ENCODE data around the gene NOL8.

The NOL8 gene

DNA sequence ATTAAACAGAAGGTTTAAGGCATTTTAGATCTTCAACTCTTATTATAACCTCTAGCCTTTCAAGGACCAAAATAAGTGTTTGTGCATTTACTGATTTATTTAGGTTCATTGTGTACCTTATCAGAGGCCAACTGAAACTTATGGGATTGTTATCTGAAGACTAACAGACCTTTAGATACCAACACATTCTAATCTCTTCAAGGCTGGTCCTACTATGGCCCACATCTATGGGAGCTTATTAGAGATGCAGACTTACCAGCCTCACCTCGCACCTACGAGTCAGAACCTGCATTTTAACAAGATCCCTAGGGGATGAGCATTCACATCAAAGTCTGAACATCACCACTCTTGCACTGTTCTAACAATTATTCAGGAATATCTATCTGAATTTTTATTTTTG, 33.6 kb downstream of the NOL8 start:
- Histone ChIP-seq H3K27me3 (ENCODE audit: control insufficient read depth, insufficient read depth, low read length) (no peaks in the 10 kb centered on the region), H3K36me3 (ENCODE audit: control insufficient read depth, low read depth, low read length) (peaks cover 45% of the 10 kb centered on the region), H3K4me1 (ENCODE audit: control insufficient read depth, low read depth, low read length) (no peaks in the 10 kb centered on the region), H3K9me3 (ENCODE audit: control insufficient read depth, low read depth, low read length) (no peaks in the 10 kb centered on the region), H3K4me3 (ENCODE audit: low read length) (peak overlapping the region; percentile 96), H3K9ac (ENCODE audit: low read length) (no peak overlapping the region), H3K27ac (ENCODE audit: low read length) (no peak overlapping the region)

DNA sequence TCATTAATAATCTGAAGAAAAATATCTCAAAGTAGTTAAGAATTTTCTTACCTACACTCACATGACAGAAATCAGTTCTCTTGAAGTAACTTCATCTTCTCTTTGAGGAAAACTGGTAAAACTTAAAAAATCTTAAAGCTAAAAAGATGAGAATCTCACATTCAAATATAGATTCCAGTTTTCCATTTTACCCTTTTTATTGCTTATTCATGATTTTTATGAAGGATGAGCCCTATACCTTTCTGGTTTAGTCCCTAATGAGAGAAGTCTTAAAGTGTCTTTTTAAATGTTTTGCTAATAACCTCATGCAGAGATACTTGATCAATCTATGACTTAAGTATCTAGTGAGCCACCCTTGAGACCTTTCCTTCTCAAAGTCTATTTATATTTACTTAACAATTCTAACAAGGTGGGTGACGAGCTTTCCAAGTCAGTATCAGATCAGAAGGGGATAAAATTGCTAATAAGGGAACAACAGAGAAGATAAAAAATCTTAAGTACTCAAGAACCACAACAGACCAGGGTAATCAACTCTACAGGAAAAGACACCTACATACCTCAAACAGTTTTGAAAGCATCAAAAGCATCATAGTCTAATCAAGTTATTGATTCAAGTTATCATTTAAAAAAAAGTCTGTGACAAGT, 34.2 kb downstream of the NOL8 start:
- H3K36me3 ChIP-seq (ENCODE audit: control insufficient read depth, low read depth, low read length) = peaks cover 52% of the 10 kb centered on the region
- no peak overlapping the region for H3K27ac ChIP-seq (ENCODE audit: low read length)
- H3K9ac ChIP-seq (ENCODE audit: low read length) = no peak overlapping the region
- H3K4me1 ChIP-seq (ENCODE audit: control insufficient read depth, low read depth, low read length) = no peaks in the 10 kb centered on the region
- H3K9me3 ChIP-seq (ENCODE audit: control insufficient read depth, low read depth, low read length) = no peaks in the 10 kb centered on the region
- H3K4me3 ChIP-seq (ENCODE audit: low read length) = no peak overlapping the region
- H3K27me3 ChIP-seq (ENCODE audit: control insufficient read depth, insufficient read depth, low read length) = no peaks in the 10 kb centered on the region

DNA sequence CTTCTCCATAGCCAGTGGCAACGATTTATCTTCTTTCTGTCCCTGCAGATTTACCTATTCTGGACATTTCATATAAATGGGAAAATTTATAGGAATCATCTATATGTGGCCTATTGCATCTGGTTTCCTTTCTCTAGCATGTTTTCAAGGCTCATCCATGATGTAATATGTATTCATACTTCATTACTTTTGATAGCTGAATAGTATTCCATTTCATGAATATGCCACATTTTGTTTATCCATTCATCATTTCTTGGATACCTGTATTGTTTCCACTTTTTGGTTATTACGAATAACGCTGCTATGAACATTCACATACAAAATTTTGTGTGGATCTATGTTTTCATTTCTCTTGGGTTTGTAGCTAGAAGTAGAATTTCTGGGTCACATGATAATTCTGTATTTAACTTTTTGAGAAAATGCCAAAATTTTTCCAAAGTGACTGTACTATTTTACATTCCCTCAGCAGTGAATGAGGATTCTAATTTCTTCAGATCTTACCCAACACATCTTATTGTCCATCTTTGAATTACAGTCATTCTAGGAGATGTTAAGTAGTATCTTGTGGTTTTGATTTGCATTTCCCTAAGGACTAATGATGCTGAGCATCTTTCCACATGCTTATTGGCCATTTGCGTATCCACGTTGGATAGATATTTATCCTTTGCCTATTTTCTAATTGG, 35.3 kb downstream of the NOL8 start:
- Histone ChIP-seq H3K9me3 (ENCODE audit: control insufficient read depth, low read depth, low read length) (no peaks in the 10 kb centered on the region), H3K36me3 (ENCODE audit: control insufficient read depth, low read depth, low read length) (peaks cover 62% of the 10 kb centered on the region), H3K4me1 (ENCODE audit: control insufficient read depth, low read depth, low read length) (no peaks in the 10 kb centered on the region), H3K27me3 (ENCODE audit: control insufficient read depth, insufficient read depth, low read length) (no peaks in the 10 kb centered on the region), H3K9ac (ENCODE audit: low read length) (no peak overlapping the region), H3K4me3 (ENCODE audit: low read length) (no peak overlapping the region), H3K27ac (ENCODE audit: low read length) (no peak overlapping the region)

DNA sequence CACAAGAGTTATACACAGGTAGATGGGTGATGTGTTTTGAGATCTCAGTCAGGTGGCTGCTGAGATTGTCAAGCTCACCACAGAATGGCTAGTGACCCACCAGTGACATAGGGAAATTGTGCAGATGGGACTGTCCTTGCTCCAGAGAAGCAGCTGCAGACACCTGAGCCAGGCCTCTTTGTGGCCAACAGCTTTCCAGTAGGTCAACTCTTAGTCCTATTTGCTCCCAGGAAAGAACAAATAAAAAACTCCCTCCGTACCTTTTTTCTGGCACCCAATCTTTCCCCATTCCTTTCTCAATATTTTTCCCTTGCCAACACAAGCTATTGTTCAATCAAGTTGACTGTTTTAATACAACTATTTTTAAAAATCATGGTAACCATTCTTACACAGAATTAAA, 45.8 kb downstream of the NOL8 start:
- H3K4me1 ChIP-seq (ENCODE audit: control insufficient read depth, low read depth, low read length) = no peaks in the 10 kb centered on the region
- no peaks in the 10 kb centered on the region for H3K9me3 ChIP-seq (ENCODE audit: control insufficient read depth, low read depth, low read length)
- H3K27me3 ChIP-seq (ENCODE audit: control insufficient read depth, insufficient read depth, low read length) = no peaks in the 10 kb centered on the region
- H3K4me3 ChIP-seq (ENCODE audit: low read length) = no peak overlapping the region
- no peak overlapping the region for H3K27ac ChIP-seq (ENCODE audit: low read length)
- H3K9ac ChIP-seq (ENCODE audit: low read length) = no peak overlapping the region
- peaks cover 96% of the 10 kb centered on the region for H3K36me3 ChIP-seq (ENCODE audit: control insufficient read depth, low read depth, low read length)

DNA sequence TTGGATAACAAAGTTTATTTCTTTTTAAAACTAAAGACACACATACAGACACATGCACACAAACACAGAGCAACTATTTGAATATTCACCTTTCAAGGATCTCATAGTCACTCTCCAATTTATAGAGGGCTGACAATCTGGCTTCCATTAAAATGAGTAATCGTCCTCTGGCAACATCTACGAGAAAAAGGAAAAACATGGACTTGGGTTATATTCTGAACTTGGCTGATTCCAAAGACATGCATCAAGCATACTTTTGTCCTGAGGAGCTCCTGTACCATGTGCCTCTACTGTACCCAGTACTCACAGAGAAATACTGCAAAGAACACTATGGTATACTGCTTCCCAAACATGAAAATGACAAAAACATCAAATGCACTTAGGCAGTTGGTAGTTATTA, 47.0 kb downstream of the NOL8 start:
- H3K9me3 ChIP-seq (ENCODE audit: control insufficient read depth, low read depth, low read length) = no peaks in the 10 kb centered on the region
- H3K4me1 ChIP-seq (ENCODE audit: control insufficient read depth, low read depth, low read length) = no peaks in the 10 kb centered on the region
- H3K27ac ChIP-seq (ENCODE audit: low read length) = no peak overlapping the region
- H3K4me3 ChIP-seq (ENCODE audit: low read length) = no peak overlapping the region
- H3K9ac ChIP-seq (ENCODE audit: low read length) = no peak overlapping the region
- H3K36me3 ChIP-seq (ENCODE audit: control insufficient read depth, low read depth, low read length) = peaks cover 97% of the 10 kb centered on the region
- no peaks in the 10 kb centered on the region for H3K27me3 ChIP-seq (ENCODE audit: control insufficient read depth, insufficient read depth, low read length)

DNA sequence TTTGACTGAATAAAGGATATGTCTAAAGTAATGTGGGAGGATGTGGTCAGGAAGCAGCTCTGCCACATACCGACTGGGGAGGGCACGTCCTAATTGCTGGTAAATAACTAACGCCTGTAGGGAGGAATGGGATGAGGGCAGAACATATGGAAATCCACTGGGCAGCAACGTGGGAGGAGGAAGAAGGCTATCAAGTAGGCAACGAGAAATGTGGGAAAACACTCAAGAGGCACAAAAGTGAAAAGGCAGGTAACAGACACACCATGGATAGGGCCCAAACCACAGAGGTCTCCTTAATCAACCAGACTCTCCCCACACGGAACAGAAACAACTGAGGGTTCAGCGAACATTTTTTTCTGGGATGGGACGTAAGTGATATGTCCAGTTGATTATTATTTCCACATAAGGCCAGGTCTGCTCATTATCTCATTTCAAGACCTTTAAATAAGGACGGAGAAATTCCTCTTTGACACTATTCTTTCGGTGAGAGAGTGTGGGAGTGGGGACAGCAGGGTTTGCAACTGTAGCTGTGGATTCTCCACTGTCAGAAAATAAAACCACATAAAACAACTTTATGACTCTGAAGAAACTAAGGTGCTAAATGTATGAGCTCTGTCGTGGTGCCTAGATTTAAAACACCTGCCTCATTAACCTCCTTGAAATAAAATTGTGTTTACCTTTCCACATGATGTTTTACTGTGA, 48.7 kb downstream of the NOL8 start:
- Histone ChIP-seq H3K9me3 (ENCODE audit: control insufficient read depth, low read depth, low read length) (no peaks in the 10 kb centered on the region), H3K4me3 (ENCODE audit: low read length) (no peak overlapping the region), H3K4me1 (ENCODE audit: control insufficient read depth, low read depth, low read length) (no peaks in the 10 kb centered on the region), H3K9ac (ENCODE audit: low read length) (no peak overlapping the region), H3K36me3 (ENCODE audit: control insufficient read depth, low read depth, low read length) (peaks cover 95% of the 10 kb centered on the region), H3K27ac (ENCODE audit: low read length) (no peak overlapping the region), H3K27me3 (ENCODE audit: control insufficient read depth, insufficient read depth, low read length) (no peaks in the 10 kb centered on the region)

DNA sequence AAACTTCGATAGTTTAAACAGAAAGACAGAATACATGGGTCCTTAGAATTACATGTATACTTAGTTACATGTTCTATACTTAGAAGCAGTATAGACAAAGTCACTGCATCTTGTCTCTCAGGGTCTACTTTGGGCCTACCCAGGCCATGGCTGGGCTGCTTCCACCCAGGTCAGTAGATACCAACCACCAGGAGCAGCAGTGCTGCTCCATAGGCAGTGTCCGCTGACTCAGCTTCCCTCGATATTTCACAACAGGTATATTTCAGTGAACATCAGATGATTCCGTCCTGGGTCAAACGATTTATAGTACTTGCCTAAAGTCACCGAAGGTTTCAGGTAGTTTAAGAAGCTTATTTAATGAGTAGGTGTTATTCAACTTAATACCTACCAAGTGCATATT, 49.6 kb downstream of the NOL8 start:
- Histone ChIP-seq H3K9me3 (ENCODE audit: control insufficient read depth, low read depth, low read length) (no peaks in the 10 kb centered on the region), H3K27ac (ENCODE audit: low read length) (no peak overlapping the region), H3K36me3 (ENCODE audit: control insufficient read depth, low read depth, low read length) (peaks cover 95% of the 10 kb centered on the region), H3K4me1 (ENCODE audit: control insufficient read depth, low read depth, low read length) (no peaks in the 10 kb centered on the region), H3K27me3 (ENCODE audit: control insufficient read depth, insufficient read depth, low read length) (no peaks in the 10 kb centered on the region), H3K4me3 (ENCODE audit: low read length) (no peak overlapping the region), H3K9ac (ENCODE audit: low read length) (no peak overlapping the region)

DNA sequence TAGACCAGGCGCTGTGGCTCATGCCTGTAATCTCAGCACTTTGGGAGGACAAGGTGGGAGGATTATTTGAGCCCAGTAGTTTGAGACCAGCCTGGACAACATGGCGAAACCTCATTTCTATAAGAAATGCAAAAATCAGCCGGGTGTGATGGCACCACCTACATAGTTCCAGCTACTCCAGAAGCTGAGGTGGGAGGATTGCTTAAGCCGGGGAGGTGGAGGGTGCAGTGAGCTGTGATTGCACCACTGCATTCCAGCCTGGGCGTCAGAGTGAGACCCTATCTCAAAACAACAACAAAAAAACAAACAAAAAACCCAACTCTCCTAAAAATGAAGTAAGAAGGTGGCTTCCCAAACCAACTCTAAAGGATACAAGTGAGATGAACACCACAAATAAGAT, 54.6 kb downstream of the NOL8 start:
- Histone ChIP-seq H3K4me1 (ENCODE audit: control insufficient read depth, low read depth, low read length) (no peaks in the 10 kb centered on the region), H3K27me3 (ENCODE audit: control insufficient read depth, insufficient read depth, low read length) (no peaks in the 10 kb centered on the region), H3K9ac (ENCODE audit: low read length) (no peak overlapping the region), H3K9me3 (ENCODE audit: control insufficient read depth, low read depth, low read length) (no peaks in the 10 kb centered on the region), H3K4me3 (ENCODE audit: low read length) (no peak overlapping the region), H3K27ac (ENCODE audit: low read length) (no peak overlapping the region), H3K36me3 (ENCODE audit: control insufficient read depth, low read depth, low read length) (peaks cover 95% of the 10 kb centered on the region)

DNA sequence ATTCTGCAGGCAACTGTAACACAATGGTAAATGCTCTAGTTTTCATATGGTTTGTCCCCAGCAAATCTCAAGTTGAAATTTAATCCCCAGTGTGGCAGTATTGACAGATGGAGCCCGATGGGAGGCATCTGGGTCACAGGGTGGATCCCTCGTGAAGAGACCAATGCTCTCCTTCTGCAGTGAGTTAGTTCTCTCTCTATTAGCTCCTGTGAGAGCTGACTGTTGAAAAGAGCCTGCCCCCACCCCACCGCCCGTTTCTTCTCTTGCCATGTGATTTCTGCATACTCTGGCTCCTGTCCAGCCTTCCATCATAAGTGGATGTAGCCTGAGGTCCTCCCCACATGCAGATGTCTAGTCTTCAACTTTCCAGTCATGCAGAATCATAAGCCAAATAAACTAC, 58.7 kb downstream of the NOL8 start:
- H3K27ac ChIP-seq (ENCODE audit: low read length) = no peak overlapping the region

DNA sequence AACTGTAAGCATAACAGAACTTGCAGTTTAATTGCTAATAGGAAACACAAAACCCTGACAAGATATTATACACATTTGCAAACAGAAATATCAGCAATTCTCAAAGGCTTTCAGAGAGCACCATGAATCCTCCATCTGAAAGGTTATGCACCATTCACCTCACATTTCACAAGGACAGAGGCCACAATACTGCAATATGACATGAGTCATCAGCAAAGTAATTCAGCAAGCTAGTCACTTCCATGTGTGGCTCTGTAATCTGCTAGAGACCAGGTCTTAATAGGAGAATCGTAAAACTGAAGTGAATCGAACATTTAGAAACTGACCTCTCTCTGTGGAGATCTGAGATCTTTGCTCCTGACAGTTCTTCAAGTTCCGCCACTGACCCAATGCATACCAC, 60.0 kb downstream of the NOL8 start:
- Histone ChIP-seq H3K27ac (ENCODE audit: low read length) (no peak overlapping the region), H3K27me3 (ENCODE audit: control insufficient read depth, insufficient read depth, low read length) (no peaks in the 10 kb centered on the region), H3K36me3 (ENCODE audit: control insufficient read depth, low read depth, low read length) (peaks cover 100% of the 10 kb centered on the region), H3K4me1 (ENCODE audit: control insufficient read depth, low read depth, low read length) (no peaks in the 10 kb centered on the region), H3K4me3 (ENCODE audit: low read length) (no peak overlapping the region), H3K9me3 (ENCODE audit: control insufficient read depth, low read depth, low read length) (no peaks in the 10 kb centered on the region), H3K9ac (ENCODE audit: low read length) (no peak overlapping the region)

More for the DNA sequence above, 58.7 kb downstream of the NOL8 start:
- Histone ChIP-seq H3K9me3 (ENCODE audit: control insufficient read depth, low read depth, low read length) (no peaks in the 10 kb centered on the region), H3K4me1 (ENCODE audit: control insufficient read depth, low read depth, low read length) (no peaks in the 10 kb centered on the region), H3K27me3 (ENCODE audit: control insufficient read depth, insufficient read depth, low read length) (no peaks in the 10 kb centered on the region), H3K36me3 (ENCODE audit: control insufficient read depth, low read depth, low read length) (peaks cover 100% of the 10 kb centered on the region), H3K9ac (ENCODE audit: low read length) (no peak overlapping the region), H3K4me3 (ENCODE audit: low read length) (no peak overlapping the region)

DNA sequence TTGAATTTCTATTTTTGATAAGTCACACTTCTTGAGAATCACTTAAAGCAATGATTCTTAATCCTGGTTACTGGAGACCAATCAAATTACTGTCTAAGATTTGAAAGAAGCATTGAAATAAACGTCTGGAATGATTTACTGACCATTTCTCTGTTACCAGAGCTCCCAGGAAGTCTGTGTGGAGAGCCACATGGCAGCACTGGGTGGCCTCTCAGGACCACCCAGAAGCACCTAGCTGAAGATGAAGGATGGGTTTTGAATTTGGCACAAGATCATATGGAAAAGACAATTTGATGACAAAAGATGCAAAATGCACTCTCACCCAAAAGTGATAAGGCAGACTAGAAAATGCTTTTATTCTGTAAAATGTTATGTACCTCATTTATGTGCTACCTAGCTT, 62.0 kb downstream of the NOL8 start:
- Histone ChIP-seq H3K36me3 (ENCODE audit: control insufficient read depth, low read depth, low read length) (peaks cover 100% of the 10 kb centered on the region), H3K27ac (ENCODE audit: low read length) (no peak overlapping the region), H3K9me3 (ENCODE audit: control insufficient read depth, low read depth, low read length) (no peaks in the 10 kb centered on the region), H3K27me3 (ENCODE audit: control insufficient read depth, insufficient read depth, low read length) (no peaks in the 10 kb centered on the region), H3K9ac (ENCODE audit: low read length) (no peak overlapping the region), H3K4me1 (ENCODE audit: control insufficient read depth, low read depth, low read length) (no peaks in the 10 kb centered on the region), H3K4me3 (ENCODE audit: low read length) (no peak overlapping the region)

DNA sequence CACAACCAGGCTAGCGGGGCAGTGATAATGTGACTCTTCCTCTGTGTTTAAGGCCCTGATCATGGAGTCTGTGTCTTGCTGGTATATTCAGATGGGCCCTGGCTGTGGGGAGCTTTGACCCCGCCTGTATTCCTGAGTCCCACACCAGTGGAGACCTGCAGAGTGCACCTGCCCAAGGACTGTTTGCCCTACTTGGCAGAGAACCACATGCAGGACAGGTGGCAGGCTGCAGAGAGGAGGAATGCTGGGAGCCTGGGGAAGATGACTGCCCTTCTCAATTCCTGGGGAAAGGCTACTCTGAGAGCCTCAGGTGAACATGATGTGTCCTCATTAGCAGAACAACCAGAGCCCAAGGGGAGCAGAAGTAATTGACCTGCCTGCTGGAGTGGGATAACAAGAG, 67.8 kb downstream of the NOL8 start:
- Histone ChIP-seq H3K27ac (ENCODE audit: low read length) (no peak overlapping the region), H3K9ac (ENCODE audit: low read length) (no peak overlapping the region), H3K4me1 (ENCODE audit: control insufficient read depth, low read depth, low read length) (no peaks in the 10 kb centered on the region), H3K9me3 (ENCODE audit: control insufficient read depth, low read depth, low read length) (no peaks in the 10 kb centered on the region), H3K4me3 (ENCODE audit: low read length) (no peak overlapping the region), H3K36me3 (ENCODE audit: control insufficient read depth, low read depth, low read length) (peaks cover 96% of the 10 kb centered on the region), H3K27me3 (ENCODE audit: control insufficient read depth, insufficient read depth, low read length) (no peaks in the 10 kb centered on the region)

Data from iPS-18a (cell line).